Activated naive CD4-positive, alpha-beta T cell treated with anti-CD3 and anti-CD28 coated beads for 36 hours (primary cell): ENCODE measurements around the gene MMP28. TPM values are rescaled to one million over a fixed set of nuclear protein-coding genes. Genes with fewer than 3 reads are reported as not detected.
A peak's percentile ranks its signal among the peaks of the same experiment; 100 is the strongest.

Experiments used
- CTCF ChIA-PET: fragments of 350-600 bp; sonication (Branson Sonifier 250); formaldehyde crosslinking; loops from one replicate; lab custom pipeline; 2021; ENCODE audit warnings: antibody characterized with exemption; lab: Charles Lee
- DNase-seq: peaks from one replicate; pipeline ENCODE4 v3.0.0-alpha.2; 2020
- H3K27ac Mint-ChIP-seq: one replicate; pipeline ENCODE4 v1.8.0; 2021; ENCODE audit warnings: mild to moderate bottlenecking, mixed read lengths
- H3K27me3 Mint-ChIP-seq: one replicate; pipeline ENCODE4 v1.8.0; 2021; ENCODE audit warnings: low read depth, mixed read lengths
- H3K36me3 Mint-ChIP-seq: one replicate; pipeline ENCODE4 v1.8.0; 2021; ENCODE audit warnings: low read depth, mixed read lengths
- H3K4me1 Mint-ChIP-seq: one replicate; pipeline ENCODE4 v1.8.0; 2021; ENCODE audit warnings: low read depth, mixed read lengths
- H3K4me3 Mint-ChIP-seq: one replicate; pipeline ENCODE4 v1.8.0; 2021; ENCODE audit warnings: mild to moderate bottlenecking, moderate library complexity, mixed read lengths
- H3K9me3 Mint-ChIP-seq: one replicate; pipeline ENCODE4 v1.8.0; 2021; ENCODE audit warnings: mixed read lengths
- intact Hi-C: fragments of 100-400 bp; cut with micrococcal nuclease; formaldehyde crosslinking; loops from one replicate; pipeline ENCODE4 v1.15.1; 2023
- total RNA-seq, 2 experiments: library from RNA; stranded (reverse); gene quantifications; one replicate each; pipeline ENCODE4 v1.2.3, GENCODE V29; 2021

The MMP28 gene
- total RNA-seq, 2 experiments from 2014 or later = 0.19 to 0.35 TPM

DNA sequence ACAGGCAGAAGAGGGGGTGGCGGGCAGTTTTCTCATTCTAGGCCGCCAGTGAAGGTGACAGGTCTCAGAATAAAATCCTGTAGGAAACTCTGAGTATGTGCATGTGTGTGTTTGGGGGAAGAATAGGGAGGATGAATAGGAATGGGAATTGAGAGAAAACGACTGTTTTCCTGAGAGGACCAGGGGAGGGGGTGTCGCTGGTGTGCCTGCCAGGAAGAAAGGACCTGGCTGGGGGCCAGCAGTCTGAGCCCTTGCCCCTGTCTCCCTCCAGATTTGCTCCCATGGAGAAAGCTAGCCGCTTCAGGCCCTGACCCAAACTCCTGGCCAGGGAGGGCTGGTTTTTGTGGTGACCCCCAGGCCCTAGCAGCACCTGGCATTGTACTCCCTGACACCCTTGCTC is 20.4 kb downstream of the MMP28 start:
- H3K4me1 Mint-ChIP-seq = no peaks in the 10 kb centered on the region
- H3K27me3 Mint-ChIP-seq = no peaks in the 10 kb centered on the region
- H3K4me3 Mint-ChIP-seq = no peak overlapping the region
- no peak overlapping the region for H3K27ac Mint-ChIP-seq
- H3K36me3 Mint-ChIP-seq = no peaks in the 10 kb centered on the region
- no peaks in the 10 kb centered on the region for H3K9me3 Mint-ChIP-seq
- DNase-seq = no peak
- intact Hi-C loops = no loop called here
- CTCF ChIA-PET = interaction anchor here (0.9 to 1.6 kb wide), 3 partner anchors 11 to 30 kb away, joined by 3 to 6 read pairs (median 4); no protein-coding TSS in a partner anchor

DNA sequence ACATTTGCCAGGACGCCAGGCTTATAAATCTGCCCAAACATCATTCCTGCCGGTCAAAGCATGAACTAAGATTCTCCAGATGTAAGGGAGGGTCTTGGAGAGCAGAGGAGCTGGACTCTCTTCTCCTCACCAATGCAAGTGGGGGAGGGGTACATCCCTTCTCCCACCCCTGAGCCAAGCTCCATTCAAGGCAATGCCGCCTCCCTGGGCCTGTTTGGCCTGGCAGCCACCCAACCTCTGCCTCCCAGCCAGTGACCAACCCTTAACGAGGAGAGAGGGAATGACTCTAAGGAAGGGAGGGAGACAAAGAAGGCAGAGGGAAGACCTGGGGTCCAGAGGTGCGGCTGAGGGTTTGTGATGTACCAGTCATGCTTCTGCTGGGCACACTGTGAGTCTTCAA is 20.9 kb downstream of the MMP28 start:
- Mint-ChIP-seq H3K27ac (no peak overlapping the region), H3K27me3 (no peaks in the 10 kb centered on the region)
- CTCF ChIA-PET = interaction anchor here (1.0 to 1.6 kb wide), 4 partner anchors 10 to 31 kb away, joined by 4 to 6 read pairs (median 5); no protein-coding TSS in a partner anchor

DNA sequence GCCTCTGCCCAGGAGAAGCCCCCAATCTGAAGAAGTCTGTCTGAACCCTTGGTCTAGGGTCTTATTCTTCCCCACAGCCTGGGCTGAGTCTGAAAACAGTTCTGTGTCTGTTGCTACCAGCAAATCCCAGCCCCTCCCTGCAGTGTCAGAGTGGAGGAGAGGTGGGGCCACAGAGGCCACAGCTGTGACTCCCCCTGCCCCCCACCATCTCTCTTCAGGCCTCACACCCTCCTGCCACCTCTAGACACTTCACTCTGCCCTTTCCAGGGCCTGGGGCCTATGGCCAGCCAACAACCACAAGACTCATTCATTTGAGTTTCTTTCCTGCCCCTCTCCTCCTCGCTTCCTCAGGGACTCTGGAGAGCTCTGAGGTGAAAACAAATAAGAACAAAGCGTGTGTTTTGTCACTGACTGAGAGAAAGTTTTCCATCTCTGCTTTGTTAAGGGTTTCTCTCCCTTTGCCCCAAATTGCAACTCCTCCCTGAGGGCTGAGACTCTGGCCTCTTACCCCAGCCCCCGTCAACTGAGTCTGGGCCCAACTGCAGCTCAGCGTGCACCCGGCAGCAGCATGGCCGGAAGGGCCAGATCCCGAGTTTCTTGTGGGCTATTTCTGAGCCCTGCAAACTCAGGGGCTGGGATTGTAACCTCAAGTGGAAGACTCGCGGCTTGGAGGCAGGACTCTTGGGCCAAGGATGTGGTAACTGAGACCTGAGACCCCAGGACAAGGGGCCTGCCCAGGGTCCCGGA is 21.6 kb downstream of the MMP28 start:
- no peaks in the 10 kb centered on the region for H3K9me3 Mint-ChIP-seq
- CTCF ChIA-PET = interaction anchor here (1.0 to 1.4 kb wide), 4 partner anchors 10 to 160 kb away, joined by 3 to 6 read pairs (median 4); no protein-coding TSS in a partner anchor
- no peaks in the 10 kb centered on the region for H3K4me1 Mint-ChIP-seq
- no peaks in the 10 kb centered on the region for H3K36me3 Mint-ChIP-seq
- H3K27ac Mint-ChIP-seq = no peak overlapping the region
- no peak overlapping the region for H3K4me3 Mint-ChIP-seq
- H3K27me3 Mint-ChIP-seq = no peaks in the 10 kb centered on the region
- intact Hi-C loops = no loop called here
- no peak for DNase-seq

More for the DNA sequence above, 20.9 kb downstream of the MMP28 start:
- no peak overlapping the region for H3K4me3 Mint-ChIP-seq
- H3K9me3 Mint-ChIP-seq = no peaks in the 10 kb centered on the region
- H3K4me1 Mint-ChIP-seq = no peaks in the 10 kb centered on the region
- DNase-seq = no peak
- no peaks in the 10 kb centered on the region for H3K36me3 Mint-ChIP-seq
- intact Hi-C loops = no loop called here

DNA sequence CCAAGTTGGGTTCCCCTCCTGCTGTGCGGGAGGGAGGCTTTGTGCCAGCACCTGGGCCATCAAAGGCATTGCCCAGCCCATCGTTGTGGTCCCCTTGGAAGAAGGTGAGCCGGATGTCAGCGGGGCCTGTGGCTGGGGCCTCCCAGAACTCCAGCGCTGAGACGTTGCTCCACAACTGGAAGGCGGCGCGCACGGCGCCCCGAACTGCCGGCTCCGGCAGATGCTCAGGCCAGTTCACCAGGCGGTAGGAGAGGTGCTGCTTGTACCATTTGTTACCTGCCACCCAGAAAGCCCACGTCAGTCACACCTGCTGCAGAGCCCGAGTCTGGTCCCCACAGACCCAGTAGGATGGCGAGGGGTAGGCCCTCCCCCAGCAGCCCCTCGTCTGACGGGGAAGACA is 22.3 kb downstream of the MMP28 start:
- Mint-ChIP-seq H3K4me3 (no peak overlapping the region), H3K27ac (no peak overlapping the region), H3K36me3 (no peaks in the 10 kb centered on the region), H3K27me3 (no peaks in the 10 kb centered on the region), H3K9me3 (no peaks in the 10 kb centered on the region), H3K4me1 (no peaks in the 10 kb centered on the region)
- intact Hi-C loops = no loop called here
- no peak for DNase-seq
- CTCF ChIA-PET = interaction anchor here (1.1 kb wide), 1 partner anchor 159 kb away, joined by 3 read pairs; no protein-coding TSS in a partner anchor

DNA sequence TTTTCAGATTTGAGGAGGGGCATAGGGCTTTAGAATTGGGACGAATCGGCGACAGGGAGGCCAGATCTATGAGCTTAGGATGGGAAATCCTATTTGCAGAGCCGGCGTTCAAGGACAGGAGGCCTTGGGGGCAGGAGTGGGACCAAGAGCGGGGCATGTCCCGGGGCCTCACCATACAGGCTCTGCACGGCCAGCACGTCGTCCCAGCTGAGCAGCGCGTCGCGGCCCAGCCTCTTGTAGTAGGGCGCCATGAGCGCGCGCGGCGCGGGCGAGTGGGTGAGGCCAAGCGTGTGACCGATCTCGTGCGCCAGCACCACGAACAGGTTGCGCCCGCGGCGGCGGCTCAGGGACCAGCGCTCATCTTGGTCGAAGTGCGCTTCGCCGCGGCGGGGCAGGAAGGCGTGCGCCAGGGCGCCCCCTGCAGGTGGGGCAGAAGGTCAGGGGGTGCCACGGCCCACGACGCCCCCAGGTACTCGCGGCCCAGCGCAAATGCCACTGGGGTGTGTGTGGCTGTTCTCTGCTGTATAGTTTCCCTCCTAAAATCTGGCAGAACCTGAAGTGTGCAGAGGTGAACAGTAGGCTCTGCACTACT is 25.4 kb downstream of the MMP28 start:
- no peak overlapping the region for H3K4me3 Mint-ChIP-seq
- no peak overlapping the region for H3K27ac Mint-ChIP-seq
- no peaks in the 10 kb centered on the region for H3K9me3 Mint-ChIP-seq
- CTCF ChIA-PET = interaction anchor here (0.6 to 12.5 kb wide), 5 partner anchors 11 to 56 kb away, joined by 3 to 284 read pairs (median 3); partner anchors contain the start of gene TAF15
- intact Hi-C loops = no loop called here
- peaks cover 2% of the 10 kb centered on the region for H3K4me1 Mint-ChIP-seq
- no peaks in the 10 kb centered on the region for H3K36me3 Mint-ChIP-seq
- DNase-seq = no peak
- no peaks in the 10 kb centered on the region for H3K27me3 Mint-ChIP-seq

DNA sequence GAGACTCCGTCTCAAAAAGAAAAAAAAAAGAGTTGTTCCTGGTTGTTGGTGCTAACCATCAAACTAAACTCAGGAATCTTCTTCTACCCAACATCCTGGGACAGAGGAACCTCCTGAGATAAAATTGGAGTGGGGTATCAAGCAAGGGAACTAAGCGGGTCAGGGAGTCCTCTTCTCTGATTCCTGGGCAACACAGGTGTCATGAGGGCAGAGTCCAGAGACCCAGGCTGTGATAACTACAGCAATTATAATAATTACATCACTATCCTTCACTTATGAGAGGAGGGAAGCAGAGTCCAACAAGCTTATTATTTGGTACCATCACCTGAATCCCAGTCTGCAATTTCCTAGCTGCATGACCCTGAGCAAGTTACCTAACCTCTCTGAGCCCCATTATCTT is 26.6 kb downstream of the MMP28 start:
- no peaks in the 10 kb centered on the region for H3K36me3 Mint-ChIP-seq
- no peak overlapping the region for H3K27ac Mint-ChIP-seq
- H3K4me3 Mint-ChIP-seq = no peak overlapping the region
- peaks cover 8% of the 10 kb centered on the region for H3K4me1 Mint-ChIP-seq
- CTCF ChIA-PET = interaction anchor here (1.3 to 12.5 kb wide), 2 partner anchors 20 to 40 kb away, joined by 7 to 284 read pairs; partner anchors contain the start of gene TAF15
- DNase-seq = no peak
- intact Hi-C loops = no loop called here
- H3K27me3 Mint-ChIP-seq = no peaks in the 10 kb centered on the region
- H3K9me3 Mint-ChIP-seq = no peaks in the 10 kb centered on the region

DNA sequence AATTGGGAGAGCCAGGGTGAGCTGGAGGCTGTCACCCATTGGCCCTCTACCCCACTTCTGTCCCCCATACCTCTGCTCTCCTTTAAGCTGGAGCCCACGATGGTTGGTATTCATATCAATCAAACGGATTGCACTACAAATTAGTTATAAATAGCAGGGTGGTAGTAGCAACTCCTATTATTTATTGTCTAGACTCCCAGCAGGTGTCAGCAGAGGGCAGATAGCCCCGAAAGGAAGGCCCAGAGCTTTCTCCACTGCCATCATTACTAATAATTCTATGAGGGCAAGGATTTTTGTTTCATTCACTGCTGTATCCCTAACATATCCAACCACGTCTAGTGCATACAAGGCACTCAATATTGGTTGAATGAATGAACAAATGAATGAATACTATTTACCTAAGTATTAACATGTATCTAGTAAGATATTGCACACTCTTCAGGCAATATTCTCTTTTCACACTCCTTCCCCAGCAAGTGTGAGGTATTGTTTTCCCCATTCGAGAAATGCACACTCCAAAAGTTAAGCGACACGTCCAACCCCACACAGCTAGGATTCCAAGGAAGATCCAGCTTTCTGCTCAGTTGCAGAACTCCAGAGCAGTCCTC is 28.4 kb downstream of the MMP28 start:
- intact Hi-C loops = no loop called here
- Mint-ChIP-seq H3K36me3 (no peaks in the 10 kb centered on the region), H3K27ac (no peak overlapping the region), H3K4me3 (no peak overlapping the region), H3K9me3 (no peaks in the 10 kb centered on the region), H3K4me1 (peaks cover 8% of the 10 kb centered on the region), H3K27me3 (no peaks in the 10 kb centered on the region)
- DNase-seq = peak; percentile 55
- CTCF ChIA-PET = interaction anchor here (1.0 to 12.5 kb wide), 6 partner anchors 10 to 82 kb away, joined by 3 to 284 read pairs (median 4); partner anchors contain the start of gene TAF15

DNA sequence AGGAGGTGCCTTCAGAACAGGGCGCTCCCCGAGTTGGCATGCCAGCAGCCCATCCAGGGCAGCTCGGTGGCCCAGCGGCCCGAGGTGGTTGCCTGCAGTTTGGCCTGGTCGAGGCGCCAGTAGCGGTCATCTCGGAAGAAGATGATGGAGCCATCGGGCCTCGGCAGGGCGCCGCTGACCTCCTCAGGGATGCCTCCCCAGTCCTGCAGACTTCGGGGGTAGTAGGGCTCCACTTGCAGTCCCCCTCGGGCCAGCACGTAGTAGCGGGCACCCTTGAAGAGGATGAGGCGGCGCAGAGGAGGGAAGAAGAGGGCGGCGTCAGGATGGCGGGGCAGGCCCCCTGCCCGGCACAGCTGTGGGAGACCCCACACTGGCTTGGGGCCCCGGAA is 29.0 kb downstream of the MMP28 start:
- Mint-ChIP-seq H3K36me3 (no peaks in the 10 kb centered on the region), H3K27me3 (no peaks in the 10 kb centered on the region), H3K9me3 (no peaks in the 10 kb centered on the region), H3K27ac (no peak overlapping the region), H3K4me1 (peaks cover 8% of the 10 kb centered on the region), H3K4me3 (no peak overlapping the region)
- intact Hi-C loops = no loop called here
- DNase-seq = no peak
- CTCF ChIA-PET = interaction anchor here (1.0 to 12.5 kb wide), 5 partner anchors 11 to 82 kb away, joined by 3 to 284 read pairs (median 3); partner anchors contain the start of gene TAF15

DNA sequence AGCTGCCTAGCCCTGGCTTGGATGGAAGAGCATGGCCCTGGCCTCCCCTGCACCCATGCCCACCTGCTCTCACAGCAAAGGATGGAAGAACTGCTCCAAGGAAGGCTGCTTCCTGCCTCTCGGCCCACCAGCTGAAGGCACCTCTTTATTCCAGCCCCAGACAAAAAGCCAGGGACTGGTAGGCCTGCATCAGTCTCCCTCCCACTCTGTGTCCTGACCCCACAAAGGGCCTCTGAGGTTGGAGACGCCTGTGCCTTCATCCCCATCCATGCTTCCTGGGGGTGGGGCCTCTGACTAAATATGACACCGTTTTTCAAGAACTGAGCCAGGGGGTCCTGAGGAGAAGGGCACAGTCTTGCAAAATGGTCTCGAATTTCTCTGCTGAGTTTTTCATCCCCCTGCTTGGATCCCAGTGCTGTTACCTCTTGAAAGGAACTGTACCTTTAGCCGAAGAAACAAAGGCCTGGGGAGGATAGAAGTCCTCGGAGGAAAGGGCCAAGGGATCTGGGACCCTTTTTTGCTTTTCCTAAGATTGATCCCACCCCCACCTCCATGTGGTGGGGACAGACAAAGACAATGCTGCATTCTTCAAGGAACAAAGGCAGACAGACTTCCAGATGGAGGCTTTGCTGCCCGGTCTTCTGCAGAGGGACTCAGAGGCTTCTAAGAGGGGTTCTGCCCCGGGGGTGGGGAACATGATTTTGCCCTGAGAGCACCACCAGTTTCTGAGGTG is 29.5 kb downstream of the MMP28 start:
- Mint-ChIP-seq H3K4me1 (peaks cover 8% of the 10 kb centered on the region), H3K4me3 (no peak overlapping the region), H3K9me3 (no peaks in the 10 kb centered on the region), H3K27ac (no peak overlapping the region), H3K36me3 (no peaks in the 10 kb centered on the region), H3K27me3 (no peaks in the 10 kb centered on the region)
- intact Hi-C loops = no loop called here
- DNase-seq = no peak
- CTCF ChIA-PET = interaction anchor here (0.6 to 12.5 kb wide), 7 partner anchors 11 to 182 kb away, joined by 3 to 284 read pairs (median 4); partner anchors contain the start of genes MMP28 and TAF15

DNA sequence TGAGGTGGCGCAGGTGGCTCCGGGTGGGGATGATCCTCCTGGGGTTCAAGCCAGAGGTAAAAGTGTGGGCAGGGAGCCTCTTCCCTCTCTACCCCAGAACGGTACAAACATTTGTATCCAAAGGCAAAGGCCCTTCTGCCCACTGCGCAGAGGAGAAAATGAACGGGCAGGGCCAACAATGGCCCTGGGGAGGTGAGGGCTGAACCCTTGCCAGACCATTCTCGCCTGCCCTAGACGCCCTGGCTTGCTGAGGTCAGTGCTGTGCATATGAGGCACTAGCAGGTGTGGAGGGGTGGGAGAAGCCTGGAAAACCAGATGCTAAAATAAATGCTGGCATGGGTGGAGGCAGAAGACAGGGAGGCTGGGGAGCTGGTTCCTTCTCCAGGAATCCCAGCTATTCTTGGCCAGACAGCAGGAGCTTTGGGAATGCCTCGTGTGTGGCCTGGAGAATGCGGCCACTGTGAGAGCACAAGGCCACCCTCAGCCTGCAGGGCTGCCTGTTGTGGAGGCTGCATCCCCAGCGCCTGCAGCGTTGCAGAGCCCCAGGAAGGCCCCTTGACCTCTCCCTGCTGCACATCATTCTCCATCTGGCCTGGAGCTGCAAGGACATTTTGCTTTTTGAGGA is 30.2 kb downstream of the MMP28 start:
- Mint-ChIP-seq H3K9me3 (no peaks in the 10 kb centered on the region), H3K4me1 (peaks cover 8% of the 10 kb centered on the region), H3K4me3 (peak overlapping the region; percentile 79), H3K27me3 (no peaks in the 10 kb centered on the region), H3K36me3 (no peaks in the 10 kb centered on the region), H3K27ac (no peak overlapping the region)
- no peak for DNase-seq
- intact Hi-C loops = no loop called here
- CTCF ChIA-PET = interaction anchor here (0.6 to 12.5 kb wide), 13 partner anchors 16 to 837 kb away, joined by 3 to 284 read pairs (median 6); partner anchors contain the start of genes MMP28 and TAF15
